GM12874 (cell line): ENCODE results near the gene CNTN5.

Experiments used
- CTCF ChIP-seq: IDR thresholded peaks from 2 replicates; pipeline ENCODE4 v1.5.1; 2011; ENCODE audit warnings: low read depth, mild to moderate bottlenecking, control low read depth, low read length, moderate library complexity; ENCODE audit not compliant: insufficient read depth

The CNTN5 gene

GRCh38 chr11:99171330-99171729, 150.6 kb downstream of the CNTN5 start:
- no peak for TF ChIP-seq CTCF

GRCh38 chr11:99176430-99176829, 155.7 kb downstream of the CNTN5 start:
- no peak for TF ChIP-seq CTCF

- no peak for TF ChIP-seq CTCF
These were observed 156.7 kb downstream of the CNTN5 start for GRCh38 chr11:99177446-99177845.

- no peak for TF ChIP-seq CTCF
These were observed 163.4 kb downstream of the CNTN5 start for GRCh38 chr11:99184146-99184545.

GRCh38 chr11:99188221-99188620, 167.5 kb downstream of the CNTN5 start:
- no peak for TF ChIP-seq CTCF

GRCh38 chr11:99192716-99193115, 172.0 kb downstream of the CNTN5 start:
- TF ChIP-seq CTCF = no peak

- TF ChIP-seq CTCF = no peak
These were observed 176.7 kb downstream of the CNTN5 start for GRCh38 chr11:99197477-99197876.

GRCh38 chr11:99198215-99198614, 177.5 kb downstream of the CNTN5 start:
- no peak for TF ChIP-seq CTCF
